BE2C (cell line): ENCODE data around the gene SUMO2.
A peak's percentile ranks its signal among the peaks of the same experiment; 100 is the strongest.
"Not testable (repeated sequence)": the region's sequence is repeated elsewhere in the genome, so short reads cannot be mapped to it uniquely, and the experiment has no call there.

Source experiments
- DNase-seq: peaks from one replicate; pipeline ENCODE4 v3.0.0-alpha.2; 2020
- H3K27me3 ChIP-seq: fragments of 250-450 bp; sonication (Bioruptor Pico); 2 replicates; pipeline ENCODE4 v1.5.1; 2020; ENCODE audit warnings: mild to moderate bottlenecking
- H3K36me3 ChIP-seq: fragments of 250-450 bp; sonication (Bioruptor Pico); 2 replicates; pipeline ENCODE4 v1.5.1; 2020; ENCODE audit warnings: mild to moderate bottlenecking
- H3K4me1 ChIP-seq: fragments of 250-450 bp; sonication (Bioruptor Pico); 2 replicates; pipeline ENCODE4 v1.5.1; 2020
- H3K4me3 ChIP-seq: 2 replicates; pipeline ENCODE4 v1.5.1; 2011; ENCODE audit warnings: low read depth, low read length
- H3K9me3 ChIP-seq: fragments of 250-450 bp; sonication (Bioruptor Pico); 2 replicates; pipeline ENCODE4 v1.5.1; 2020
- TF ChIP-seq, protein P1 (sequence below): IDR thresholded peaks from 2 replicates; pipeline ENCODE4 v1.5.1; 2012; ENCODE audit warnings: mild to moderate bottlenecking, low read depth, low read length

SUMO2 gene

DNA sequence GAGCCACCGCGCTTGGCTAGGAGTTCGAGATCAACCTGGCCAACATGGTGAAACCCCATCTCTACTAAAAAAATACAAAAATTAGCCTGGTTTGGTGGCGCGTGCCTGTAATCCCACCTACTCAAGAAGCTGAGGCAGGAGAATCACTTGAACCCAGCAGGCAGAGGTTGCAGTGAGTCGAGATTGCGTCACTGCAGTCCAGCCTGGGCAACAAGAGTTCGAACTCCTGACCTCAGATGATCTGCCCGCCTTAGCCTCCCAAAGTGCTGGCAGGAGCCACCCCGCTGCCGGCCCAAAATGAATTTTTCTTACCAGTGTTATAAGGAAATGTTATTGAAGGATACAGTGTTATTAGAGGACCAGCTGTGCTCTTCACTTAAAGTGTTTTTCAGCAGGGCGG lies 25.0 kb upstream of the SUMO2 start:
- no peak for DNase-seq
- TF ChIP-seq, protein P1, sequence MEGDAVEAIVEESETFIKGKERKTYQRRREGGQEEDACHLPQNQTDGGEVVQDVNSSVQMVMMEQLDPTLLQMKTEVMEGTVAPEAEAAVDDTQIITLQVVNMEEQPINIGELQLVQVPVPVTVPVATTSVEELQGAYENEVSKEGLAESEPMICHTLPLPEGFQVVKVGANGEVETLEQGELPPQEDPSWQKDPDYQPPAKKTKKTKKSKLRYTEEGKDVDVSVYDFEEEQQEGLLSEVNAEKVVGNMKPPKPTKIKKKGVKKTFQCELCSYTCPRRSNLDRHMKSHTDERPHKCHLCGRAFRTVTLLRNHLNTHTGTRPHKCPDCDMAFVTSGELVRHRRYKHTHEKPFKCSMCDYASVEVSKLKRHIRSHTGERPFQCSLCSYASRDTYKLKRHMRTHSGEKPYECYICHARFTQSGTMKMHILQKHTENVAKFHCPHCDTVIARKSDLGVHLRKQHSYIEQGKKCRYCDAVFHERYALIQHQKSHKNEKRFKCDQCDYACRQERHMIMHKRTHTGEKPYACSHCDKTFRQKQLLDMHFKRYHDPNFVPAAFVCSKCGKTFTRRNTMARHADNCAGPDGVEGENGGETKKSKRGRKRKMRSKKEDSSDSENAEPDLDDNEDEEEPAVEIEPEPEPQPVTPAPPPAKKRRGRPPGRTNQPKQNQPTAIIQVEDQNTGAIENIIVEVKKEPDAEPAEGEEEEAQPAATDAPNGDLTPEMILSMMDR = no peak
- H3K9me3 ChIP-seq = no peaks in the 10 kb centered on the region

DNA sequence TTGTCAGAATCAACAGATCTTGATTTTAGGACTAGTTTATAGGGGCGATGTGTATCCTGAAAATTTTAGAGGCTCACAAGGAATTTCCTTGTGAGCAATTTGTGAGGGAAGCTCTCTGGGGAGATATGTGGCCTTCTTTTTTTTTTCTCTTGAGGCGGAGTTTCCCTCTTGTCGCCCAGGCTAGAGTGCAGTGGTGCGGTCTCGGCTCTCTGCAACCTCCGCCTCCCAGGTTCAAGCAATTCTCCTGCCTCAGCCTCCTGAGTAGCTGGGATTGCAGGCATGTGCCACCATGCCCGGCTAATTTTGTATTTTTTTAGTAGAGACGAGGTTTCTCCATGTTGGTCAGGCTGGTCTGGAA lies 24.3 kb upstream of the SUMO2 start:
- Histone ChIP-seq H3K36me3 (peaks cover 40% of the 10 kb centered on the region), H3K4me3 (peak overlapping the region; percentile 99)
- not testable (repeated sequence) for DNase-seq, H3K27me3 ChIP-seq, H3K4me1 ChIP-seq, H3K9me3 ChIP-seq

More for the DNA sequence above, 25.0 kb upstream of the SUMO2 start:
- no peaks in the 10 kb centered on the region for H3K4me1 ChIP-seq
- H3K4me3 ChIP-seq = no peak overlapping the region
- H3K36me3 ChIP-seq = peaks cover 45% of the 10 kb centered on the region
- H3K27me3 ChIP-seq = no peaks in the 10 kb centered on the region

DNA sequence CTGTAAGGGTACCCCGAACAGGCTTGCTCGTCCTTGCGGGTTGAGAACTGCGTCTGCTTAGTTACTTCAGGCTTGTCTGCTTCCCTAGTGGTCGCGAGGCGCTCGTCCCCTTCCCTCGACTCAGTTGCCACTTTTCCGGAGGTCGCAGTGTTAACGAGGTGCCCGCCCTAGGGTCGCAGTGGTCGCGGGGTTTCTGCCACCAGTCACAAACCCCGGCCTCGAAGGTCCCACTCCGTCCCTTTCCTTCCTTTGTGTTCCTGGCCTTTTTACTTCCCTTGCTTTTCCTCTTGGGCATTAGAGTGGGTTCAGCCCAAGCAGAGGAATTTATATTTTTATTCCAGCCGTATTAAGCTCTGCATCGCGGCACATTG lies 23.0 kb upstream of the SUMO2 start:
- no peak for DNase-seq
- Histone ChIP-seq H3K36me3 (peaks cover 28% of the 10 kb centered on the region), H3K4me3 (peak overlapping the region; percentile 99), H3K9me3 (no peaks in the 10 kb centered on the region), H3K4me1 (no peaks in the 10 kb centered on the region), H3K27me3 (no peaks in the 10 kb centered on the region)
- TF ChIP-seq, protein P1 = no peak

DNA sequence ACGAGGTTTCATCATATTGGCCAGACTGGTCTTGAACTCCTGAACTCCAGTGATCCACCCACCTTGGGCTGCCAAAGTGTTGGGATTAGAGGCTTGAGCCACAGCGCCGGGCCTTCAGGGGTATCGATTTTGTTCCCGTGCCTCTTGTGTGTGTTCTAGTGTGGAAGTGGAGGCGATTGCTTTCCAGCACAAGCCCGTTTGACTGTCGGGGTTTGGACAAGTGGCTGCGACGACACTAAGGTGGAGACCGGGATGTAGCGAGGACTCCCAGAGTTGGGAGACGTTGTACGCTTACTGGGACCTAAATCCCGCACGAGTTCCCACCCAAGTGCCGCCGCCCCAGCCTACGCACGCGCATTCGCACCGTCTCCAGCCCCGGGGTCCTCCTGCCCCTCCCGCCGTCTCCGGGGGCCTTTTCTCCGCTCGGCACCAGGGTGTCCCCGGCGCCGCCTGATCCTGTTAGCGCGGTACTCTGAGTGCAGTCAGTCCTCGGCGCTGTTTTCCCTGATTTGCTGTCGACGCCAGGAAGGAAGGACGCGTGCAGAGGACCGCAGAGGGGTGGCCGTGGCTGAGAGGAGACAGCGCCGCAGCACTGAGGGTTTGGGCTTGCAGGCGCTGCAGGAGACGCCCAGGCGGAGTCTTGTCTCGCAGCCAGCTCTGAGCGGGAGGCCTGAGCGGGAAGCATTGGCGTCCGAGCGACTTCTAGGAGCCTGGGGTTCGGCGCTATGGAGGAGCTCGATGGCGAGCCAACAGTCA lies 22.5 kb upstream of the SUMO2 start, which contains the start of gene NUP85:
TSS of gene NUP85 (plus strand) at position 643 of the 756 bp plus-strand sequence. CDS start at position 726, 83 bp downstream.
- peak; percentile 97 for DNase-seq

DNA sequence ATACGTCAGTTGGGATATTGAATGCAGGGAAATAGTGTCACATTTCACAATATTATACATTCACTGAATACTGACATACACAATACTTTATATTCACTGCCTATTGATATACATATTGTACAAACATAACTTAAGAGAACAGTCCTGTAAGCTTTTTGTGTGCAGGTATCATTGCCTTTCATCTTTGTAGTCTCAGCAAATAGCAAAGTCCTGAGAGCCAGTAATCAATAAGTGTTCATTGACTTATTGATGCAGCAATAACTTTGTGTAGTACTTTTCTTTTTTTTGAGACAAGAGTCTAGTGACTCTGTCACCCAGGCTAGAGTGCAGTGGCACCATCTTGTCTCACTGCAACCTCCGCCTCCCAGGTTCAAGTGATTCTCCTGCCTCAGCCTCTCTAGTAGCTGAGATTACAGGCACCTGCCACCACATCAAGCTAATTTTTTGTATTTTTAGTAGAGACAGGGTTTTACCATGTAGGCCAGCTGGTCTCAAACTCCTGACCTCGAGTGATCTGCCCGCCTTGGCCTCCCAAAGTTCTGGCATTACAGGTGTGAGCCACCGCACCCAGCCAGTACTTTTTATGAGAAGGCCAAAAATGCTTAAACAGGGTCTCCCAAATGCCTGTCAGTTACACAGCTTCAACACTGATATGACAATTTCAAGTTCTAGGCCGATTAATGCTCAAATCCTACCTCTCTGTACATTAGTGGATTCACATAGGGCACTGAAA lies 17.3 kb upstream of the SUMO2 start:
- Histone ChIP-seq H3K27me3 (no peaks in the 10 kb centered on the region), H3K4me3 (no peak overlapping the region), H3K4me1 (no peaks in the 10 kb centered on the region), H3K36me3 (no peaks in the 10 kb centered on the region), H3K9me3 (no peaks in the 10 kb centered on the region)
- DNase-seq = no peak
- TF ChIP-seq, protein P1 = no peak

More for the DNA sequence above, 22.5 kb upstream of the SUMO2 start, which contains the start of gene NUP85:
- no peaks in the 10 kb centered on the region for H3K27me3 ChIP-seq
- peak within 1 kb of the TSS; percentile 99 for H3K4me3 ChIP-seq
- H3K9me3 ChIP-seq = no peaks in the 10 kb centered on the region
- no peaks in the 10 kb centered on the region for H3K4me1 ChIP-seq
- peaks cover 22% of the 10 kb centered on the region for H3K36me3 ChIP-seq
- TF ChIP-seq, protein P1 = no peak

DNA sequence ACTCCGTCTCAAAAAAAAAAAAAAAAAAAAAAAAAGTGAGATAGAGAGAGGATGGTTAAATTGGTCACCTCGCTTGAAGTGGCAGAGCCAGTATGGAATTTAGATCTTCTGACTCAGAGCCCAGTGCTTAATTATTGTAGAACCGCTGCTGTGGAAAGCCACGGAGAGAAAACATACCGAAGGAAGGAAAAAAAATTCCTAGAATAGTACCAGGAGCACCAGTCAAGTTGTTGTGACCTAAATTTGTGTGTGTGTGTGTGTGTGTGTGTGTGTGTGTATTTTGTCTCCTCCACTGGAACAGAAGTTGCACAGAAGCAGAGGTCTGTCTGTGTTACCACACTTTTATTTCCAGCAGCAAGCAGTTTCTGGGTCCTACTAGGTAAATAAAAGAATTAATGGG lies 12.1 kb upstream of the SUMO2 start:
- H3K4me1 ChIP-seq = no peaks in the 10 kb centered on the region
- no peak for DNase-seq
- H3K9me3 ChIP-seq = no peaks in the 10 kb centered on the region; the same call in 1 of the 2 replicates
- H3K27me3 ChIP-seq = no peaks in the 10 kb centered on the region
- no peaks in the 10 kb centered on the region for H3K36me3 ChIP-seq
- H3K4me3 ChIP-seq = no peak overlapping the region
- TF ChIP-seq, protein P1 = no peak
